C4-2B (cell line): ENCODE results near the gene NCKAP5.

ENCODE experiments used
- H3K27ac ChIP-seq: fragments of 450-650 bp; 2 replicates; pipeline ENCODE4 v1.5.1; 2017
- CTCF ChIP-seq: fragments of 450-650 bp; conservative IDR thresholded peaks from 2 replicates; pipeline ENCODE4 v1.5.1; 2017; ENCODE audit warnings: mild to moderate bottlenecking
- ZFX ChIP-seq: fragments of 450-650 bp; IDR thresholded peaks from 2 replicates; pipeline ENCODE4 v1.6.1; 2017

Gene NCKAP5

GRCh38 chr2:132904142-132904842, 664.0 kb downstream of the NCKAP5 start:
- H3K27ac ChIP-seq: no peak overlapping the region
- no peak for TF ChIP-seq CTCF
- TF ChIP-seq ZFX: no peak

- H3K27ac ChIP-seq: no peak overlapping the region
- TF ChIP-seq ZFX: no peak
- TF ChIP-seq CTCF: no peak
These were observed 665.6 kb downstream of the NCKAP5 start for GRCh38 chr2:132902626-132903025.

- TF ChIP-seq ZFX: no peak
- TF ChIP-seq CTCF: no peak
- no peak overlapping the region for H3K27ac ChIP-seq
These were observed 666.6 kb downstream of the NCKAP5 start for GRCh38 chr2:132901661-132902060.

- no peak for TF ChIP-seq ZFX
- no peak for TF ChIP-seq CTCF
- no peak overlapping the region for H3K27ac ChIP-seq
These were observed 671.2 kb downstream of the NCKAP5 start for GRCh38 chr2:132897111-132897510.

- no peak for TF ChIP-seq CTCF
- TF ChIP-seq ZFX: no peak
- no peak overlapping the region for H3K27ac ChIP-seq
These were observed 672.2 kb downstream of the NCKAP5 start for GRCh38 chr2:132896073-132896472.

DNA sequence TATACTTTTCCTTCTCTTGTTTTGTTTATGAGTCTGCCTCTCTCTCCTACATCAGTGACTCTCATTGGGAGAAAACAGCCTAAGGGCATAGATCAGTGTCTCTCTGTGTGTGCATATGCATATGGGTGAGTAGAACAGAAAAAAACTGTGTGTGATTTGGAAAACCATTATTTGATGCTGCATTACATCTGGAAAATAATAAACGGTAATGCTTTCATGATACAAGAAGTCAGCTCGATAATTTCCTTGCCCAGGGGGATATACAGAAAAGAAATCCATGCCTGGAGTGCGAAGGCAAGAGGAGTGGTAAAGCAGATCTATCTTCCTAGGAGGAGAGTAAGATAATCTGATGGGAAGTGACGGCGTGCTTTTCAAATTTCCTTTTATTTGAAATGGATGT, 676.8 kb downstream of the NCKAP5 start:
- no peak overlapping the region for H3K27ac ChIP-seq
- TF ChIP-seq CTCF (no peak), ZFX (no peak)

DNA sequence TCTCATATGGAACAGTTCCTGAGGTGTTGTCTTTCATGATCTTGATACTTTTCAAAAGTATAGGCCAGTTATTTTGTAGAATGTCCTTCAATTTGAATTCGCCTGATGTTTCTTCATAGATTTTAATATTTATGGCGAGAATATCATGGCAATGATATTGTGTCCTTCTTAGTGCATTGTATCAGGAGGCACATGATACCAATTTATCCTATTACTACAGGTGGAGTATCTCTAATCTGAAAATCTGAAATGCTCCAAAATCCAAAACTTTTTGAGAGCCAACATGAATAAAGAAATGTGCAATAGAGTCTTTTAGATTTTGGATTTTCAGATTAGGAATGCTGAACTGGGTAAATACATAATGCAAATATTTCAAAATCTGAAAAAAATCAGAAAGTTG, 681.7 kb downstream of the NCKAP5 start:
- TF ChIP-seq CTCF (no peak), ZFX (no peak)
- H3K27ac ChIP-seq: no peak overlapping the region
